Myocyte (in vitro differentiated cells): ENCODE results near the gene CFAP73. TPM values are rescaled to one million over a fixed set of nuclear protein-coding genes. Genes with fewer than 3 reads are reported as not detected.
"Not testable (repeated sequence)": the region's sequence is repeated elsewhere in the genome, so short reads cannot be mapped to it uniquely, and the experiment has no call there.

Experiments
- DNase-seq: peaks from one replicate; pipeline ENCODE4 v3.0.0-alpha.2; 2012; ENCODE audit warnings: low read depth
- polyA plus RNA-seq: library from polyadenylated mRNA; unstranded; fragments of >200 nt; gene quantifications from one replicate; pipeline ENCODE4 v1.2.1, GENCODE V29; 2012; ENCODE audit warnings: missing spikeins
- total RNA-seq: library from RNA; depleted of rRNA; stranded (reverse); fragments of >200 nt; gene quantifications from 2 replicates; pipeline ENCODE4 v1.2.3, GENCODE V29; 2014

The CFAP73 gene
- total RNA-seq, result not detected in 2 replicates
- polyA plus RNA-seq, result 0.06 TPM

DNA sequence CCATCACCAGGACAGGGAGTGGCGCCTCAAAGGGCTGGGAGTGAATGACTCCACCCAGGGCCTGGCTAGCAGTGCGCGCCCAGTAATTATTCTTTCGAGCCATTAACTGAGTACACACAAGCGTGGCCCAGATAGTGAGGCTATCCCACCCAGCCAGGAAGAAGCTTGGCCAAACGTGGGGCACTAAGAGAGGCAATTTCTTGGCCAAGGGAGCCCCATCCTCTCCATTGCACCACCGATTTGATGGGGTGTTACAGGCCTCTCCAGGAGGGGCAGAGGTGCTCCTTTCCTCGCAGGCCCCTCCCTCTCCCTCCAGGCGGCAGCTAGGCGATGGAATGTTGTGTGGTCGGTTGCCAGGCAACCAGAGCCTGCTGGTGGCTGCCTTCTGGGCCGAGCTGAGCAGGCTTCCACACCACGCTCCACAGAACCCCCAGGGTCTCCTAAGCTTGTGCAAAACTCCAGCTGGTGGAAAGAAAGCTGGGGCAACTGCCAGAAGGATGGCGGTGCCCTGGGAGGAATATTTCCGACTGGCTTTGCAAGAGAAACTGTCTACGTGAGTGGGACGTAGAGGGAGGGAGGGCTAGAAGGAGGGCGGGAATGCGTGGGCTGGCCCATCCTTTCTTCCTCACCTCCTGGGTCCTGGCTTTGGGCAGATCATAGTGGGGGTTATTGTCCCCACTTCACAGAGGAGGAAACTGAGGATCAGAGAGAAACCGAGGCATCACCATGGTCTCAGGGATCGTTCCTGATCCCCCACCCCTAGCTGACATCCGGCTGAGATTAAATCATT, at the start of gene CFAP73:
CFAP73 (plus strand) TSS at position 364 of the 790 bp plus-strand sequence; CDS start at position 498, 134 bp downstream.
- DNase-seq, result peak; percentile 91

DNA sequence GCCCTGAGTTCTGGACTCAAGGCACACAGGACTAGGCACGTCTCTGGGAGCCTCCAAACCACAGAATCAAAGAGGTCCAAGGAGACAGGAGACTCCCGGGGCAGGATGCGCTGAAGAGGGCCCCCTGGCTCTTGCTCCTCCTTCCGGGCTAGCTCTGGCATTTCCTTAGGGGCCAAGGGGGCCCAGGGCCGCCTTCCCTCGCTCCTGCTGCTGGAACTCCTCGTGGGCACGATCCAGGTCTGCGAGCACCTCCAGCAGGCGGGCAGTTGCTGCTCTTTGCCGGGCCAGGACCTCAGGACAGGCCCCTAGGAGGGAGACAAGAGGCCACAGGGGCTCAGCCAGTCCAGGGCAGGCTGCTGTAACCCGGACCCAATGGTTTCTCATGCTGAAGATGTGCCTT, 49.8 kb upstream of the CFAP73 start:
- no peak for DNase-seq

DNA sequence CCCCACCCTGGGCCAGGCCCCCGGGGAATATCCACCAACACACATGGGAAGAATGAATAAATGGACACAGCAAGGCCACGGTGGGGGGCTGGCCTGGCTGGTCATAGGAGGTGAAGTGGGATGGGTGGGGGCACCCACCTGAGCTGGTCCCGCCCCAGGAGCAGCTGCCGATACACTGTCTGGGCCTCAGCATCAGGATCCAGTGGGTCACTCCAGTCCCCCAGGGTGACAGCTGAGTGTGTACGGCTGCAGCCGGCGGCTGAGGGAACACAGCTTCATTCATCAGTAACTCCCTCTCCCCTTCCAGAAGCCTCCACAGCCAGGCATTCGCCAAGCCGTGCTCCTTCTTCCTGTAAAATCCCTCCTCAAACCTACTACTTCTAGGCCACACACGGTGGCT, 47.8 kb upstream of the CFAP73 start:
- no peak for DNase-seq

DNA sequence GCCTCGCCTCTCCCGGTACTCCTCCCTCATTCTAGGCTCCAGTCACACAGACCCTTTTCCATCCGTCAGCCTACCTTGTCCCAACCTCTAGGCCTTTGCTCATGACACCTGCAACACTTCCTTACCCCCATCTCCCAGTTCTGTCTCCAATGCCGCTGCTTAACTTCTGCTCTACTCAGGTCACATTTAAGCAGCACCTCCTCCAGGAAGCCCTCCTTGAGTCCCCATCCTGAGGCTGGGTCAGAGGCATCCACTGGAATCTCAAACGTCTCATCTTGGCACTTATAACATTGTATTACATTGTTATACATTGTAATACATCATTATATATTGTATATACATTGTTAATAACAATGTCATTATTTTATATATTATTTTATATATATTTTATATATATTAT, 46.7 kb upstream of the CFAP73 start:
- no peak for DNase-seq

DNA sequence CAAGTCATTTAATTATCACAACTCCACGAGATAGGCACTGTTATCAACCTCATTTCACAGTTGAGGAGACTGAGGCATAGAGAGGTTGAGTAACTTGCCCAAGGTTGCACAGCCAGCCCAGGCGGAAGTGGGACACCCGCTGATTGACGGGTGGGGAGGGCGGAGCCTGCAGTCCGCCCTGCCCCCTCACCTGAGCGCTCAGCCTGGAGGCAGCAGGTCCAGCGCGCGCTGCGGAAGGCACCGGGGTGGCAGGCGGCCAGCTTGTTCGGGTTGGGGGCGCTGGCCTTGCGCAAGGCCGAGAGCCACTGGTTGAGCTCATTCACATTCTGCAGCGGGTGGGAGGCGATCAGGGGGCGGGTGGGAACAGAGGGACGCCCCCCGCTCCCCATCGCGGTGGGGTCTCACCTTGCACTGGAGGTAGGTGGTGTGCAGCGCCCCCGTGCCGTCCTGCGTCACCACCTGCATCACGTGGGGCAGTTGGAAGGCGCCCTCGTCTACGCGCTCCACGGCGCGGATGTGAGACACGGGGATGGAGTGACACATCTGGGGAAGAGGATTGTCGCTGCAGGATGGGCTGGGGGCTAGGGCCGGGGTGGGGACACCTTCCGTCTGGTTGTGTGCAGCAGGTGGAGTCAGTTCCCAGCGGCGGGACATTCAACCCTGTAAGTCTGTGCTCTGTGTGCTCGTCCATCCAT, 45.6 kb upstream of the CFAP73 start:
- DNase-seq, result no peak

DNA sequence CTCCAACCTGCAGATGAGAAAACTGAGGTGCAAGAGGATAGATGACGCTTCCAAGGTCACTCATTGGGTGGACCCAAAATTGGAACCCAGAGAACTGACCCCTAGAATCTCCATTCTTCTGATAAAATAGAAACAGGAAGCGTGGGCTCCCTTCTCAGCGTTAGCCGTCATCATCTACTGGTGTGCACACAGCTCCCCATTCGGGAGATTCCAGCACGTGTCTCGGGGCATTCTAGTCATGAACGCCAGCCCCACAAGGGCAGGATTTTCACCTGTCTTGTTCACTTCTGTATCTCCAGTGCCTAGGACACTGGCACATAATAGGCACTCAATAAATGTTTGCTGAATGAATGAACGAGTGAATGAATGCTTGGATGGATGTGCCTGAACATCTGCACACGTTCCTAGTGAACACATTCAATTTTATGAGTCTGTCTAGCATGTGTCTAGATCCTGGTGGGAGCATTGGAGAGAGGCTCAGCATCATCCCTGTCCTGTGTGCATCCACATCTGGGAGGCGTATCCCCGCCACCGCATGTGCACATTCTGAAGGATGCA, 44.5 kb upstream of the CFAP73 start:
- no peak for DNase-seq

DNA sequence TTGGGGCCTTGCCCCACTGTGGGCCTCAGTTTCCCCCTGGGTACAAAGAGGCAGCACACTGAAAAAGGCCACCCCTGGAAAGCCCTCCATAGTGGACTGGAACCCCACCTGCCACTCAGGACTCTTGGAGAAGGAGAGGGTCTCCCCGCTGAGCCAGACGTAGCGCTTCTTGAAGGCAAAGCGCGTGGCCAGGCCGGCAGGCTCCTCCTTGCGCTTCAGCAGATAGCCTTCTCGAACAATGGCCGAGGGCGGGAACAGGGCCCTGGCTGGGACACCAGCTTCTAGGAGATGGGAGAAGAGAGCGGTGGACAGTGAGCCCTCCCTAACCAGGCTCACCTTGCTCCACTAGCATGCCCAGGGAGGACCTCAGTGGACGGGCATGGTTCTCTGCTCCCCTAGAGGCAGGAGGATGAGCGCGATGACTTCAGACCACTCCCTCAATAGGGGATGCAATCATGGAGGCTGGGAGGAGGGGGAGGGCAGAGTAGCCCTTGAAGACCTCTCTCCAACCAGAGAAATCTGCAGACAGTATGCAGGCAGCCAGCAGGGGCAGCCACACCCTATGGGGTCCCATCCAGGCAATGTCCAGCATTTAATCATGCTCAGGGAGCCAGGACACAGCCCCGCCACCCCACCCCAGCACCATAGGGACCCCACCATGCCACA, 43.8 kb upstream of the CFAP73 start:
- no peak for DNase-seq

DNA sequence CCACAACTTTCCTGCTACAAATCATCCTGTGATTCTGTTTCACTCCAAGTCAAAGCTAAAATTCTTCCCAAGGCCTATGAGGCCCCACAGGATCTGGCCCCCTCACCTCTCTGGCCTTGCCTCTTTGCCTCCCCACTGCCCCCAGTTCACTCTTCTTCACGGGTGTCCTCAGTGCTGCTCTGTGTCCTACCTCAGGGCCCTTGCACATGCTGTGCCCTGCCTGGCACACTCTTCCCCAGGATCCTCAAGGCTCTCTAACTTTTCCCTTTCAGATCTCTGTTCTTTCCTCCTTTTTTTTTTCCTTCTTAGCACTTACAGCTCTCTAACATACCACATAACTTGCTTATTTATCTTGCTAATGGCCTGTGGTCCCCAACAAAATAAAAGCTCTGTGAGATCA, 43.2 kb upstream of the CFAP73 start:
- no peak for DNase-seq

DNA sequence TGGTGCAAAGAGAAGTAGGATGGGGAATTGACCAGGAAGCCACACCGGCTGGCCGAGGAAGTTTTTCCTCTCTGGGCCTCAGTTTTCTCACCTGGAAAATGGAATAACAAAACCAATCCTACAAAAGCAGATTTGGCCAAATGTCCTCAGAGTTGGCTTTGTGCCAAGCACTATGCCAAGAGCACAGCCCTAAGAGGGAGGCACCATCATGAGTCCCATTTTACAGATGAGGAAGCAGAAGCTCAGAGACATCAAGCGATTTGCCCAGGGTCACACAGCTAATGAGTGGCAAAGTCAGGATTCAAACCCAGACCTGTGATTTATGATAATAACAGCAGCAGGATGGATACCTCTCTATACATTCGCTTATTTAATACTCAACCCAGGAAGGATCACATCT, 41.2 kb upstream of the CFAP73 start:
- DNase-seq, result no peak

DNA sequence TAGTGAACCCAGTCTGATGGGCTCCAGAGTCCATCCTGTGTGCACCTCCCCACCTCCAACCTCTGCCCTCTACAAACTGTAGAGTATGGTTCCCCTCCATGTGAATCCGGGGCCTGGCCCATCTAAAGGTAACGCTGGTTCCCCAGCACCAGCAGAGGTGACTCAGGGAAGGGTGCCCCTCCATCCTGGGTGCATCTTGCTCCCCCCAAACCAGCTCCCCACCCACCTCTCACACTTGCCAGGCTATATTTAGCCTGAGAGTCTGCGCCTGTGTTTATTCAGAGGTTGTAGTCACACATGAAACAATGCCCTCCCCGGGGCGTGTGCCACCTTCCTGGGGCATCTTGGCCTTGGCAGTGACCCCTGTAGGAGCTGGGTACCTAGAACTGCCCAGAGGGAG, 40.2 kb upstream of the CFAP73 start:
- DNase-seq, result no peak

DNA sequence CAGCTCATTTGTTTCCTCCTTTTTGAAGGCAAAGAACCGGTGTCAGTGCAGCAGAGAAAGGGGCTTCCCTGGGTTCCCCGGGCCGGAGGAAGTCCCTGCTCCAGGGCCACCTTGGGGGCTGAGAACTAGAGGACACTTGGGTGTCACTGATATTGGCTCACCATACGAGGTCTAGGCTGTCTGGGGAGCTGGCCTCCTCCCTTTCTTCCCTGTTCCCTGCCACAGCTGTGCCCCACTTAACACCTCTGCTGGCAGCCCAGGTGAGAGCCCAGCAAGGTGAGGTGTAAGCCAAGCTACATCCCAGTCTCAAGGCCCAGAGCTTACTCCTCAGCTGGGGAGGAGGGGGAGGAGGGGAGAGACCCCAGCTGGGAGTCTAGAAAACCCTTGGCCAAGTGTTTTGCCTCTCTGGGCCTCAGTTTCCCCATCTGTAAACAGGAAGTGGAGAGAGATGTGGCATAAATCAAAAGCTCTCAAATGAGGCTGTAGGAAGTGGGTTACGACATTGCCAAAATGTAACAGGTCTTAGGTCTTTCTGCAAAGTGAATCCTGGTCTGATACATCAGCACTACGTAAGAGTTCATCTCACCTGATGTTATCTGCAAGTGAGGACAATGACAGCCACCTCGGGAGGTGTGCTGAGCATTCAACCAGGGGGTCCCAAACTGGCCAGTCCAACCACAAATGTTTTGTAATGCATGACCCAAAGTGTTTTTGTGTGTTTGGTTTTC, 39.5 kb upstream of the CFAP73 start:
- DNase-seq, result no peak

DNA sequence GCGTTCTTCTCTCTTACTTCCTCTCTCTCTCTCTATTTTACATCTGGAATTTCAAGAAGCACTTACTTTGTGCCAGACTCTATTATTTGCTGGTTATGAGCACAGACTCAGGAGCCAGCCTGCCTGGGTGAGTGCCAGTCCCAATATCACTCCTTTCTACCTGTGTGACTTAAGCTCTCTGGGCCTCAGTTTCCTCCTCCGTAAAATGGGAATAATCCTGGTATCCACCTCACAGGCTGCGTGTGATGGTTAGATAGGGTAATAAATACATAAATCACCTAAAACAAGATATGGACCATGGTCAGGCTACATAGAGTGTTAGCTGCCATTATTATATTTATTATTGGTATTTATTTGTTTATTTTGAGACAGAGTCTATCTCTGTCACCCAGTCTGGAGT, 38.3 kb upstream of the CFAP73 start:
- DNase-seq, result no peak

DNA sequence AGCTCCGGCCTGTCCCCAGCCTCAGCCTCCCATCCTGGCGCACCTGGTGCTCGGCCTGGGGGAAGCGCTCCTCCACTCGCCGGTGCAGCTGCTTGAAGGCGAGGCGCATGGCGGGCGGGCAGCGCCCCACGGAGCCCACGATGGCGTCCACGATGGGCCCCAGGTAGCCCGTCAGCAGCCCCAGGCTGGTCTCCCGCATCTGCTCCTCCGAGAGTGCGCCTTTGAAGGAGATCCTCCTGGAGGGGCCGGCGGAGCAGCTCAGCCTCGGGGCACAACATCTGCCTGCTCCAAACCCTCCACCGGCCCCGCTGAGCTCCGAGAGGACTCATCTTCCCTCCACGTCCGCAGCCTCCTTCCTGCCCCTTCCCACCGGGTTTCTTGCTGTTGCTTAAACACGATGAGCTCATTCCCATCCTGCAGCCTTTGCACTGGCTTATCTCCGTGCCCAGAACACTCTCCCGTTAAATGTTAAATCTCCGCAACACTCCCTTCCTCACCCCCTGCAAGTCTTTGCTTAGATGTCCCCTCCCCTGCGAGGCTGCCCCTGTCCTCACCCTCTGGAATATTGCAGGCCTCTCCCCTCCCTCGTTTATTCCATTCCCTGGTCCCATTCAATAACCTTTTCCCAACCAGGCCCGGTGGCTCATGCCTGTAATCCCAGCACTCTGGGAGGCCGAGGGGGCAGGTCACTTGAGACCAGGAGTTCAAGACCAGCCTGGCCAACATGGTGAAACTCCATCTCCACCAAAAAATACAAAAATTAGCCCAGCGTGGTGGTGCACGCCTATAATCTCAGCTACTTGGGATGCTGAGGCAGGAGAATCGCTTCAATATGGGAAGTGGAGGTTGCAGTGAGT, 37.3 kb upstream of the CFAP73 start:
- DNase-seq, result no peak

DNA sequence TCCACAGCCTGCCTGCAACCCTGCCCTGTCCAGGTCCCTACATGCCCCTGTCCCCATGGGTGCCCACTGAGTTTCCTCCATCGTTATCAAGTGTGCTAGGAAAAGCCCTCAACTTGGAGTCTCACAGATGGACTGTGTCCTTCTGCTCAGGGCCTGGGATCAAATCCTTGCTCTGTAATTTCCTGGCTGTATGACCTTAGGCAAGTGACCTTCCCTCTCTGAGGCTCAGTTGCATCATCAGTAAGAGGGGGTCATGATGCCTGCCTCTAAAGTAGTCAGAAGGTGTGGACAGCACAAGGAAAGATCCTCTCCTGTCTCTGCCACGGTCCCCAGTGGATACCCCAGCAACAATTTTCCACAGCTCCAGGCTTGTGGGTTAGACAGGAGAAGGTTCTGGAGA, 36.1 kb upstream of the CFAP73 start:
- DNase-seq, result no peak

DNA sequence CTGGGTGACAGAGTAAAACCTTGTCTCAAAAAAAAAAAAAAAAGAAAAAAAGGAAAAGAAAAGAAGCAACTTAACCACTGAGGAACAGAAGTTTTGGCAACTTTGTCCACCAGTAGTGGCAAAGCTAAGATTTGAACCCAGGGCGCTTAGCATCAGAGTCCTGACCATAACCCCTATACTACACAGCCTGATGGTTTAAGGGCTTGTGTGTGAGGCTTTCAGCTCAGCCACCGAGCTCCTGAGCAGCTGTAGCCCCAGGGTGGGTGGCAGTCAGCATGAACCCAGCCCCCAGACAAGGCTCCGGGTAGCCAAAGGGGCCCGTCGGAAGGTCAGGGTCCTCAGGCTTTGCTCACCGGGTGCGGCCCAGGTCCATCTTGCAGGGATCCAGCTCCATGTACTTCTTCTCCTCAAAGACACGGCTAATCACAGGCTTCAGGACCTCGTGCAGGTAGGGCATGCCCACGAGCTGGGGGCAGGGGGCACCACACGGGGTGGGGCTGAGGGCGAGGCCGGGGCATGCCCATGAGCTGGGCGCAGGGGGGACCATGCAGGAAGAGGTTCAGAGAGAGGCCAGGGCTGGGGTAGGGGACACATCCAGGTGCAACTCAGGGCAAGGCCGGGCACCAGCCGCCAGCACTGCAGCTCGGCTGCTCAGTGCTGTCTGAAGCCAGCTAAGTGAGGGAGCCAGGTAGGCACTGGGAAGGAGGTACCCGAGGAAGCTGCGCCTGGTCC, 34.9 kb upstream of the CFAP73 start:
- DNase-seq, result no peak

DNA sequence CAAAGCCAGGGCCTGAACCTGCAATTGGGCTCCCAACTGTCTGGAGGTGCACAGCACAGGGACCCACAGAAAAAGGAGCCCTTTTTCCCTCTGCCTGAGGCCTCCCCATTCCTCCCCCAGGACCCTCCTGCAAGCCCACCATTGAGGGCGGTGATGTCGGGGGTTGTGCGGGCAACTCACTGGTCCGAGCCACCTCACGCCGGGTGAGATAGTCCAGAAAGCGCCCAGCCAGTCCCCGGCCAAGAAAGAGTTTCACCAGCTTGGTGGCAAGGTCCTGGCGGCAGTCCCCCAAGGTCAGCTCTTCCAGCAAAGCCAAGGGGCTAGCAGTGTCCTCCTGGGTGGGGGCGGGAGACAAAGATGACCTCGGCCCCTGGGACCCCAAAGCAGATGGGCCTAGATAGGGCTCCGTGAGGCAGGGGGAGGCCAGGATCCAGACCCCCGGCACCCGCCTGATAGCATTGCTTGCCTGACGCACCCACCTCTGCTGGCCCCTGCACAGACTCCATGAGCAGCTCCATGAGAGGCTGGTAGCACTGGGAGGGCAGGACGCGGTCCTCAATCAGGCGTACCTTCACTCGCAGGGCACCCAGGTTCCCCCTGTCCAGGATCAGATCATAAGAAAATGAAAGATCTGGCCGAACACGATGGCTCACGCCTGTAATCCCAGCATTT, 33.9 kb upstream of the CFAP73 start:
- no peak for DNase-seq

DNA sequence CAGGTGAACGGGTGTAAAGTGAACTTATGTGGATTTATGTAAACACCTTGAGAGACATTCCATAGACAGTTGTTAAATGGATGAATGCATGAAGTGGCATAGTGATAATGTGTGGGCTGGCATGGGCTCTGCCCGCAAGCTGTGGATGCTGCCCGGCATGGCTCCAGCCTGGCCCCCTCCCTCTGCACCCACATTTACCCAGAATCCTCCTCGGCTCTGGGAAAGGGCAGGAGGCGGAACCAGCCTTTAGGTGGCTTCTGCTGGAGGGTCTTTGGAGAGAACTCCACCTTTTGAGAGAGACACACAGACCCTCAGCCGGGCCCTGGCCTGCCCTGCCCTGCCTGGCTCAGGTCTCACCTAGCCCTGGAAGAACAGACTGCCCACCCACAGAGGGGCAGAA, 32.6 kb upstream of the CFAP73 start:
- DNase-seq, result no peak

DNA sequence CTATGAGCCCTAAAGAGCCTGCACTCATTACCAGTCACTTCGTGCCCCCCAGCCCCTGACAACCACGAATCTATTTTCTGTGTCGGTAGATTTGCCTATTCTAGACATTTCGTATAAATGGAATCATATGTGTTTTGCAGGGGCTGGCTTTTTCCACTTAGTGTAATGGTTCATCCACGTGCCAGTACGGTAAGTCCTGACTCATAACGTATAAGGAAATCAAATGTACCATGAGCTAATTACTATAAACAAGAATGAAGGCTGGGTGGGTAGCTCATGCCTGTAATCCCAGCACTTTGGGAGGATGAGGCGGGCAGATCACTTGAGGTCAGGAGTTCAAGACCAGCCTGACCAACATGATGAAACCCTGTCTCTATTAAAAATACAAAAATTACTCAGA, 31.8 kb upstream of the CFAP73 start:
- not testable (repeated sequence) for DNase-seq

DNA sequence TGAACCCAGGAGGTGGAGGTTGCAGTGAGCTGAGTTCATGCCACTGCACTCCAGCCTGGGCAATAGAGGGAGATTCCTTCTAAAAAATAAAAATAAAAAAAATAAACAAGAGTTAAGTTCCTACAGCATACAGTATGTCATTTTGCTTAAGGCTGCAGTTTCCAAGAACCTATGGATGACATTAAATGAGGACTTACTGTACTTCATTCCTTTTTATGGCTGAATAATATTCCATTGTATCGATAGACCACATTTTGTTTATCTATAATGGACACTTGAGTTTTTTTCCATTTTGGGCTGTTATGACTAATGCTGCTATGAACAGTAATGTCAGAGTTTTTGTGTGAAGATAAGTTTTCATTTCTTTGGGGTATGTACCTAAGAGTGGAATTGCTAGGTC, 31.4 kb upstream of the CFAP73 start:
- no peak for DNase-seq
